Measurements from ENCODE around the gene SLC9A9.

The SLC9A9 gene

GRCh38 chr3:143754090-143754489, 94.2 kb downstream of the SLC9A9 start:
- no peak overlapping the region for H3K4me3 ChIP-seq (replicated peaks; ENCODE audit: low read depth, low read length)
- TF ChIP-seq, protein P1, sequence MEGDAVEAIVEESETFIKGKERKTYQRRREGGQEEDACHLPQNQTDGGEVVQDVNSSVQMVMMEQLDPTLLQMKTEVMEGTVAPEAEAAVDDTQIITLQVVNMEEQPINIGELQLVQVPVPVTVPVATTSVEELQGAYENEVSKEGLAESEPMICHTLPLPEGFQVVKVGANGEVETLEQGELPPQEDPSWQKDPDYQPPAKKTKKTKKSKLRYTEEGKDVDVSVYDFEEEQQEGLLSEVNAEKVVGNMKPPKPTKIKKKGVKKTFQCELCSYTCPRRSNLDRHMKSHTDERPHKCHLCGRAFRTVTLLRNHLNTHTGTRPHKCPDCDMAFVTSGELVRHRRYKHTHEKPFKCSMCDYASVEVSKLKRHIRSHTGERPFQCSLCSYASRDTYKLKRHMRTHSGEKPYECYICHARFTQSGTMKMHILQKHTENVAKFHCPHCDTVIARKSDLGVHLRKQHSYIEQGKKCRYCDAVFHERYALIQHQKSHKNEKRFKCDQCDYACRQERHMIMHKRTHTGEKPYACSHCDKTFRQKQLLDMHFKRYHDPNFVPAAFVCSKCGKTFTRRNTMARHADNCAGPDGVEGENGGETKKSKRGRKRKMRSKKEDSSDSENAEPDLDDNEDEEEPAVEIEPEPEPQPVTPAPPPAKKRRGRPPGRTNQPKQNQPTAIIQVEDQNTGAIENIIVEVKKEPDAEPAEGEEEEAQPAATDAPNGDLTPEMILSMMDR (IDR thresholded peaks at IDR 0.05; ENCODE audit: low read depth, low read length, missing control alignments) = no peak
- DNase-seq (ENCODE audit: extremely low read depth, low read depth) = no peak

GRCh38 chr3:143753456-143753855, 94.8 kb downstream of the SLC9A9 start:
- TF ChIP-seq, protein P1 (IDR thresholded peaks at IDR 0.05; ENCODE audit: low read depth, low read length, missing control alignments) = no peak
- H3K4me3 ChIP-seq (replicated peaks; ENCODE audit: low read depth, low read length) = no peak overlapping the region
- no peak for DNase-seq (ENCODE audit: extremely low read depth, low read depth)

DNA sequence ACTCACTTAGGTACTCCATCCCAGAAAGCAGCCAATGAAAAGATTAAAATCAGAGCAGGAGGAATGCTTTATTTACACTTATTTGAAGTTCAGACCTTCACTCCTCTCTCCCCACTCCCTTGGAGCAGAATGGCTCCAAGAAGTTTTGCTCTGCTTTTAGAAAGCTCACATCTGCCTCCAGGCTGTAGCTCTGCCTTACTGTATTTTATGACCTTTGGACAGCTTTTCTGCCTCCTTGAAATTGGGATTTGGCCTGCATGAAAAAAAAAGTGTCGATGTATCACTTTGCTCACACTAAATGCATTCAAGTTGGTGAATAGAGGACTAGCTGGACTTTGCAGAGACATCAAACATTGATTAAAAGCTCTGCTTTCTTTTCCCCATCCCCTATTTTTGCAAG, 95.3 kb downstream of the SLC9A9 start:
- no peak for DNase-seq (ENCODE audit: extremely low read depth, low read depth)
- TF ChIP-seq, protein P1 (IDR thresholded peaks at IDR 0.05; ENCODE audit: low read depth, low read length, missing control alignments) = no peak
- H3K4me3 ChIP-seq (replicated peaks; ENCODE audit: low read depth, low read length) = no peak overlapping the region

DNA sequence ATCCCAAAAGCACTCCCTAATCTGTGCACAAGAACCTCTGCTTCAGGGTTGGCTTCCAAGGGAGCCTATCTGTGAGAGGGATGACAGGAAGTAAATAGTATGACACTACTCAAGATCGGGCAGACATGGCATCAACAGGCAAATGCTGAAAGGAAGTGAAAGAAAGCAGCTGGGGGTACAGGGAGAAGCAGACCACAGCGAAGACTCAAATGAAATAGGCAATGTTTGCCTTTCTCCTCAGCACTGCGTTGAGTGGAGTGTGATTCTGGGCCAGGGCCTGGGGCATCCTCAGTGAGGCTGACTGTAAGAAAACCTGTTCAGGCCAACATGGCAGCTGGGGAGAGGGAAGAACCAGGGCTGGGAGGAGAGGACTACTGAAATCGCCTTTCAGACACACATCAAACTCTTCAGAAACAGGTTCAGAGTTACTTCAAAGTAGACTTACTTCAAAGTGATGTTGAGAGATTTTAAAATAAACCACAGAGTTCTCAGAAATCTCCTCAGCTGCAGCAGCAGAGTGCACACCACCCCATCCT, 96.6 kb downstream of the SLC9A9 start:
- TF ChIP-seq, protein P1 (IDR thresholded peaks at IDR 0.05; ENCODE audit: low read depth, low read length, missing control alignments) = no peak
- no peak for DNase-seq (ENCODE audit: extremely low read depth, low read depth)

GRCh38 chr3:143750841-143751240, 97.4 kb downstream of the SLC9A9 start:
- TF ChIP-seq, protein P1 (IDR thresholded peaks at IDR 0.05; ENCODE audit: low read depth, low read length, missing control alignments) = no peak
- no peak for DNase-seq (ENCODE audit: extremely low read depth, low read depth)

More for the DNA sequence above, 96.6 kb downstream of the SLC9A9 start:
- no peak overlapping the region for H3K4me3 ChIP-seq (replicated peaks; ENCODE audit: low read depth, low read length)

DNA sequence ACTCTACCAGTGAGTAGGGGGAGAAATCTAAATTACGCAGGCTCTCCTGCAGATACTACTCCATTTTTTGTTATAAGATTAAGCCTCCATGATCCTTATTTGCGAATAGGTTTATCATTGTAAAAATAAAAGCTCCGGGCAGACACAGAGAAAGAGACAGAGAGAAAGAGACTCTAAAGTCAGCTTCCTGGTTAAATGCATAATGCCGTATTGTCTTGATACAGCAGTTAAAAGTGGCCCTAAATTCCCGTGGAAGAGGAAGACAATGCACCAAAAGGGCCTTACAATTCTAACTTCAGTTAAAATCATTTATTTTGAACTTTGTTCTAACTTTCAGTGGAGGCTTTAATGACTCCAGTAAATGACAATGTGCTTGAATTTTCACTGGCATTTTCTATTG, 98.3 kb downstream of the SLC9A9 start:
- DNase-seq (ENCODE audit: extremely low read depth, low read depth) = no peak
- no peak overlapping the region for H3K4me3 ChIP-seq (replicated peaks; ENCODE audit: low read depth, low read length)
- TF ChIP-seq, protein P1 (IDR thresholded peaks at IDR 0.05; ENCODE audit: low read depth, low read length, missing control alignments) = no peak

More at GRCh38 chr3:143750841-143751240, 97.4 kb downstream of the SLC9A9 start:
- no peak overlapping the region for H3K4me3 ChIP-seq (replicated peaks; ENCODE audit: low read depth, low read length)

GRCh38 chr3:143737065-143737464, 111.2 kb downstream of the SLC9A9 start:
- TF ChIP-seq, protein P1 (IDR thresholded peaks at IDR 0.05; ENCODE audit: low read depth, low read length, missing control alignments) = no peak

More at GRCh38 chr3:143737065-143737464, 111.2 kb downstream of the SLC9A9 start:
- no peak for DNase-seq (ENCODE audit: extremely low read depth, low read depth)
- no peak overlapping the region for H3K4me3 ChIP-seq (replicated peaks; ENCODE audit: low read depth, low read length)

Data from HFF-Myc (cell line).